DOHH2 (cell line): ENCODE measurements around the gene APOA1.

ENCODE experiments used
- H3F3A ChIP-seq: fragments of 200-600 bp; sonication (generic), shearing (Covaris generic); 2 replicates; pipeline ENCODE4 v1.6.0; 2016; ENCODE audit warnings: antibody characterized with exemption, mild to moderate bottlenecking; ENCODE audit not compliant: control insufficient read depth, insufficient read depth
- H3K27ac ChIP-seq: fragments of 200-600 bp; sonication (generic); 2 replicates; pipeline ENCODE4 v1.5.1; 2014; ENCODE audit warnings: low read depth, mild to moderate bottlenecking, low read length, moderate library complexity
- H3K27me3 ChIP-seq: fragments of 200-600 bp; sonication (generic); 2 replicates; pipeline ENCODE4 v1.6.1; 2014; ENCODE audit warnings: mild to moderate bottlenecking, low read length, mixed read lengths; ENCODE audit not compliant: control insufficient read depth
- H3K36me3 ChIP-seq: fragments of 200-600 bp; sonication (generic); 2 replicates; pipeline ENCODE4 v1.6.1; 2014; ENCODE audit warnings: mild to moderate bottlenecking, low read length, moderate library complexity, mixed read lengths; ENCODE audit not compliant: control insufficient read depth
- H3K4me1 ChIP-seq: fragments of 200-600 bp; sonication (generic); 2 replicates; pipeline ENCODE4 v1.6.1; 2014; ENCODE audit warnings: mild to moderate bottlenecking, low read length, mixed read lengths; ENCODE audit not compliant: control insufficient read depth
- H3K4me2 ChIP-seq: fragments of 200-600 bp; sonication (generic); 2 replicates; pipeline ENCODE4 v1.6.0; 2014; ENCODE audit warnings: mild to moderate bottlenecking, low read length, moderate library complexity
- H3K4me3 ChIP-seq: fragments of 200-600 bp; sonication (generic); 2 replicates; pipeline ENCODE4 v1.5.1; 2014; ENCODE audit warnings: mild to moderate bottlenecking, low read length, mixed read lengths
- H3K79me2 ChIP-seq: fragments of 200-600 bp; sonication (generic); 2 replicates; pipeline ENCODE4 v1.6.1; 2014; ENCODE audit warnings: mild to moderate bottlenecking, low read length, mixed read lengths; ENCODE audit not compliant: control insufficient read depth
- H3K9me2 ChIP-seq: fragments of 200-600 bp; sonication (generic); replicated peaks from 2 replicates; pipeline ENCODE4 v1.6.1; 2014; ENCODE audit warnings: mild to moderate bottlenecking, low read length, mixed read lengths; ENCODE audit not compliant: control insufficient read depth
- H3K9me3 ChIP-seq: fragments of 200-600 bp; sonication (generic); 2 replicates; pipeline ENCODE4 v1.6.1; 2014; ENCODE audit warnings: antibody characterized with exemption, low read length, mixed read lengths; ENCODE audit not compliant: control insufficient read depth, insufficient read depth
- H4K20me1 ChIP-seq: fragments of 200-600 bp; sonication (generic); 2 replicates; pipeline ENCODE4 v1.6.0; 2014; ENCODE audit warnings: low read depth, mild to moderate bottlenecking, antibody characterized with exemption, low read length, moderate library complexity; ENCODE audit not compliant: control insufficient read depth, insufficient read depth
- CTCF ChIP-seq: fragments of 200-600 bp; sonication (generic); IDR thresholded peaks from one replicate; pipeline ENCODE4 v1.5.1; 2014; ENCODE audit warnings: antibody characterized with exemption, mild to moderate bottlenecking, low read depth, low read length; ENCODE audit not compliant: poor library complexity, severe bottlenecking
- EZH2phosphoT487 ChIP-seq: fragments of 200-600 bp; sonication (generic); IDR thresholded peaks from 2 replicates; pipeline ENCODE4 v1.6.1; 2017; ENCODE audit warnings: borderline replicate concordance, mild to moderate bottlenecking, antibody characterized with exemption, low read length, moderate library complexity, mixed read lengths

APOA1 gene

GRCh38 chr11:116881143-116881542, 43.7 kb upstream of the APOA1 start:
- no peak for TF ChIP-seq CTCF
- TF ChIP-seq EZH2phosphoT487, result no peak
- H3F3A ChIP-seq, result no peaks in the 10 kb centered on the region; the same call in 1 of the 2 replicates
- no peaks in the 10 kb centered on the region for H3K27me3 ChIP-seq
- H3K79me2 ChIP-seq, result no peaks in the 10 kb centered on the region
- no peaks in the 10 kb centered on the region; the same call in 1 of the 2 replicates for H4K20me1 ChIP-seq
- H3K27ac ChIP-seq, result no peak overlapping the region
- H3K9me2 ChIP-seq, result no peaks in the 10 kb centered on the region
- H3K4me3 ChIP-seq, result no peak overlapping the region
- H3K4me2 ChIP-seq, result no peak overlapping the region
- H3K9me3 ChIP-seq, result no peaks in the 10 kb centered on the region
- peaks cover 4% of the 10 kb centered on the region for H3K4me1 ChIP-seq
- H3K36me3 ChIP-seq, result no peaks in the 10 kb centered on the region; the same call in 1 of the 2 replicates

GRCh38 chr11:116879800-116880625, 42.6 kb upstream of the APOA1 start:
- Histone ChIP-seq H3K9me2 (no peaks in the 10 kb centered on the region), H3K79me2 (no peaks in the 10 kb centered on the region), H3K4me3 (no peak overlapping the region), H3K27ac (no peak overlapping the region), H4K20me1 (no peaks in the 10 kb centered on the region; the same call in 1 of the 2 replicates), H3F3A (no peaks in the 10 kb centered on the region; the same call in 1 of the 2 replicates), H3K4me1 (peaks cover 4% of the 10 kb centered on the region), H3K4me2 (no peak overlapping the region), H3K9me3 (no peaks in the 10 kb centered on the region), H3K27me3 (no peaks in the 10 kb centered on the region), H3K36me3 (peaks cover 7% of the 10 kb centered on the region; the same call in 1 of the 2 replicates)
- peak; percentile 83 for TF ChIP-seq CTCF
- TF ChIP-seq EZH2phosphoT487, result no peak

- no peaks in the 10 kb centered on the region for H3K9me2 ChIP-seq
- H3F3A ChIP-seq, result no peaks in the 10 kb centered on the region
- no peak overlapping the region for H3K4me2 ChIP-seq
- no peaks in the 10 kb centered on the region for H3K79me2 ChIP-seq
- no peaks in the 10 kb centered on the region; the same call in 1 of the 2 replicates for H4K20me1 ChIP-seq
- TF ChIP-seq CTCF, result no peak
- H3K27me3 ChIP-seq, result no peaks in the 10 kb centered on the region
- H3K4me3 ChIP-seq, result no peak overlapping the region
- H3K36me3 ChIP-seq, result peaks cover 33% of the 10 kb centered on the region
- H3K27ac ChIP-seq, result no peak overlapping the region
- peaks cover 4% of the 10 kb centered on the region for H3K4me1 ChIP-seq
- no peaks in the 10 kb centered on the region for H3K9me3 ChIP-seq
Observed at GRCh38 chr11:116876656-116877055, 39.2 kb upstream of the APOA1 start.
